HCT116 (cell line): ENCODE results near the gene HACD4. TPM values are rescaled to one million over a fixed set of nuclear protein-coding genes. Genes with fewer than 3 reads are reported as not detected.

Source experiments
- ATAC-seq: fragments of 200-7000 bp; cut with Tn5 transposase; 2 replicates; pipeline ENCODE4 v1.9.1; 2020; ENCODE audit warnings: mild to moderate bottlenecking, moderate library complexity
- BruUV-seq: library from RNA; stranded (reverse); fragments of 400-500 nt; replicated peaks from 2 replicates; lab custom pipeline; 2021; lab: Mats Ljungman, UMichigan
- CTCF ChIA-PET: fragments of 300-600 bp; sonication (Branson Sonifier 250); formaldehyde crosslinking; loops from one replicate; lab custom pipeline; 2021; ENCODE audit warnings: antibody characterized with exemption; lab: Charles Lee
- POLR2A ChIA-PET: fragments of 300-600, 350-600 bp; sonication (Branson Sonifier 250); formaldehyde crosslinking; loops from one replicate; lab custom pipeline; 2021; ENCODE audit warnings: antibody characterized with exemption; lab: Charles Lee
- RAD21 ChIA-PET, 2 experiments: fragments of 300-600 bp; sonication (Branson Sonifier 250); formaldehyde crosslinking; loops; one replicate each; lab custom pipeline; 2023; ENCODE audit warnings: low total read pairs in 2 of 2; ENCODE audit not compliant: uncharacterized antibody in 2 of 2, unreplicated experiment in 2 of 2, low non-redundant PET in 1 of 2; lab: Charles Lee
- DNase-seq: peaks from one replicate; pipeline ENCODE4 v3.0.0-alpha.2; 2010; ENCODE audit warnings: low read depth, low spot score
- H2AFZ ChIP-seq: fragments of 200-600 bp; shearing (Covaris generic), sonication (generic); 2 replicates; pipeline ENCODE4 v1.6.1; 2017; ENCODE audit warnings: low read depth, mixed run types, mixed read lengths, antibody characterized with exemption, low read length; ENCODE audit not compliant: poor library complexity, severe bottlenecking
- H3K27ac ChIP-seq: 2 replicates; pipeline ENCODE4 v1.5.1; 2012; ENCODE audit warnings: low read depth, low read length
- H3K27me3 ChIP-seq: fragments of 200-600 bp; sonication (generic); 2 replicates; pipeline ENCODE4 v1.6.1; 2016; ENCODE audit warnings: mixed run types, low read length, mixed read lengths; ENCODE audit not compliant: insufficient read depth
- H3K36me3 ChIP-seq, 2 experiments: fragments of 200-500 bp in 1 of 2; fragments of 200-600 bp in 1 of 2; sonication (Bioruptor generic) in 1 of 2; sonication (generic) in 1 of 2; 2 replicates each; pipeline versions ENCODE4 v1.5.1 to v1.6.1; 2014 to 2016; ENCODE audit warnings: low read length in 2 of 2, inconsistent platforms in 1 of 2, mixed read lengths in 1 of 2, mixed run types in 1 of 2; ENCODE audit not compliant: insufficient read depth in 2 of 2, control insufficient read depth in 1 of 2
- H3K4me1 ChIP-seq, 2 experiments: fragments of 200-600 bp in 1 of 2; sonication (generic) in 1 of 2; 2 replicates each; pipeline versions ENCODE4 v1.5.1 to v1.6.1; 2012 to 2017; ENCODE audit warnings: low read length in 2 of 2, inconsistent platforms in 1 of 2, mild to moderate bottlenecking in 1 of 2, mixed read lengths in 1 of 2, mixed run types in 1 of 2, moderate library complexity in 1 of 2; ENCODE audit not compliant: insufficient read depth in 2 of 2, control insufficient read depth in 1 of 2
- H3K4me2 ChIP-seq: fragments of 200-600 bp; sonication (generic); 2 replicates; pipeline ENCODE4 v1.6.1; 2017; ENCODE audit warnings: mixed run types, low read length, mixed read lengths
- H3K4me3 ChIP-seq, 2 experiments: fragments of 200-600 bp in 1 of 2; sonication (generic) in 1 of 2; replicated peaks in 1 of 2; 2 replicates each; pipeline ENCODE4 v1.5.1; 2011 to 2016; ENCODE audit warnings: low read length in 2 of 2, control low read depth in 1 of 2, low read depth in 1 of 2, mild to moderate bottlenecking in 1 of 2, mixed read lengths in 1 of 2, mixed run types in 1 of 2
- H3K79me2 ChIP-seq: fragments of 200-600 bp; sonication (generic); 2 replicates; pipeline ENCODE4 v1.6.1; 2017; ENCODE audit warnings: mild to moderate bottlenecking, mixed run types, low read length, moderate library complexity, mixed read lengths; ENCODE audit not compliant: insufficient read depth
- H3K9ac ChIP-seq: fragments of 200-600 bp; sonication (generic); 2 replicates; pipeline ENCODE4 v1.6.1; 2016; ENCODE audit warnings: low read length, mixed read lengths
- H3K9me2 ChIP-seq: fragments of 200-600 bp; sonication (generic), shearing (Covaris generic); 2 replicates; pipeline ENCODE4 v1.6.1; 2017; ENCODE audit warnings: mixed run types, mild to moderate bottlenecking, moderate library complexity; ENCODE audit not compliant: insufficient read depth
- H3K9me3 ChIP-seq, 2 experiments: fragments of 200-500 bp in 1 of 2; fragments of 200-600 bp in 1 of 2; sonication (Bioruptor generic) in 1 of 2; sonication (generic) in 1 of 2; 2 replicates each; pipeline ENCODE4 v1.6.1; 2014 to 2017; ENCODE audit warnings: low read length in 2 of 2, mixed read lengths in 2 of 2, inconsistent platforms in 1 of 2, low read depth in 1 of 2, mild to moderate bottlenecking in 1 of 2, mixed run types in 1 of 2, moderate library complexity in 1 of 2; ENCODE audit not compliant: control insufficient read depth in 1 of 2, insufficient read depth in 1 of 2
- H4K20me1 ChIP-seq: fragments of 200-600 bp; sonication (generic), shearing (Covaris generic); 2 replicates; pipeline ENCODE4 v1.6.1; 2017; ENCODE audit warnings: mixed run types, mild to moderate bottlenecking, moderate library complexity; ENCODE audit not compliant: insufficient read depth
- ATF3 ChIP-seq: IDR thresholded peaks from 2 replicates; pipeline ENCODE4 v1.6.1; 2012
- CBX3 ChIP-seq: IDR thresholded peaks from 2 replicates; pipeline ENCODE4 v1.6.1; 2012; ENCODE audit warnings: low read depth
- CEBPB ChIP-seq: IDR thresholded peaks from 2 replicates; pipeline ENCODE4 v1.6.1; 2012; ENCODE audit warnings: low read depth
- EGR1 ChIP-seq: IDR thresholded peaks from 2 replicates; pipeline ENCODE4 v1.6.1; 2012; ENCODE audit warnings: low read depth
- EZH2 ChIP-seq: fragments of 200-600 bp; sonication (generic); IDR thresholded peaks from 2 replicates; pipeline ENCODE4 v1.6.1; 2017; ENCODE audit warnings: antibody characterized with exemption, mixed run types
- EZH2phosphoT487 ChIP-seq: fragments of 200-600 bp; IDR thresholded peaks from 2 replicates; pipeline ENCODE4 v1.6.1; 2018; ENCODE audit warnings: antibody characterized with exemption, borderline replicate concordance
- POLR2A ChIP-seq: IDR thresholded peaks from 2 replicates; pipeline ENCODE4 v1.7.0; 2011; ENCODE audit warnings: borderline replicate concordance; ENCODE audit not compliant: insufficient read depth, insufficient read length; ENCODE audit errors: extremely low read depth
- SP1 ChIP-seq: IDR thresholded peaks from 2 replicates; pipeline ENCODE4 v1.6.1; 2012; ENCODE audit warnings: low read depth
- SRF ChIP-seq: IDR thresholded peaks from 2 replicates; pipeline ENCODE4 v1.6.1; 2012; ENCODE audit warnings: low read depth
- ZNF274 ChIP-seq: fragments of 200-500 bp; sonication (Bioruptor generic); IDR thresholded peaks from 2 replicates; pipeline ENCODE4 v1.6.1; 2014; ENCODE audit warnings: mild to moderate bottlenecking, low read depth, low read length, inconsistent platforms
- intact Hi-C: fragments of 100-400 bp; cut with micrococcal nuclease; formaldehyde crosslinking; loops from 2 replicates; pipeline ENCODE4 v1.10.0; 2022
- total RNA-seq: library from RNA; stranded (reverse); gene quantifications from one replicate; pipeline ENCODE4 v1.2.1, GENCODE V29; 2021; ENCODE audit not compliant: unreplicated experiment
- TF ChIP-seq, protein P1 (sequence below), 3 experiments: fragments of 200-600 bp in 1 of 3; sonication (generic) in 1 of 3; IDR thresholded peaks in 2 of 3; conservative IDR thresholded peaks in 1 of 3; 2 replicates each; pipeline ENCODE4 v1.5.1; 2012 to 2017; ENCODE audit warnings: low read depth in 2 of 3, low read length in 2 of 3, antibody characterized with exemption in 1 of 3, borderline replicate concordance in 1 of 3, control low read depth in 1 of 3, mild to moderate bottlenecking in 1 of 3, mixed read lengths in 1 of 3, mixed run types in 1 of 3, moderate library complexity in 1 of 3; ENCODE audit not compliant: insufficient read depth in 1 of 3
- TF ChIP-seq, protein P2 (sequence below): IDR thresholded peaks from 2 replicates; pipeline ENCODE4 v1.6.1; 2012

Gene HACD4
- total RNA-seq, 1 experiment from 2014 or later = not detected

DNA sequence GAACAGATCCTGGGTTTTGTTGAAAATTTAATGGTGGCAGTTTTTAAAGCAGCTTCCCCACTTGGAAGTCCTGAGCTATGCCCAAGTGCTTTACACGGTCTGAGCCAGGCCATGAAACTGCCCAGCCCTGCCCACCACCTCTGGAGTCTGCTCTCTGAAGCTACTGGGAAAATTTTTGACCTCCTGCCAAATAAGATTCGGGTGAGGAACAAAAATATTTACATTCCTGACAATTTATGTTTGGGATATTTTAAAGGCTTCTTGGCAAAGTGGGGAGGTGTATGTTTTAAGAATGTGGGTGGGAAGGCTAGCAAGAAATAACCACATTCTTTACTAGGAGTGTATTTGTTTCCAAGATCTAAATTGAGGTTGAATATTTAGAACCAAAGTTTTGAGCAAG is 50.0 kb downstream of the HACD4 start (continued):
- TF ChIP-seq, protein P1, sequence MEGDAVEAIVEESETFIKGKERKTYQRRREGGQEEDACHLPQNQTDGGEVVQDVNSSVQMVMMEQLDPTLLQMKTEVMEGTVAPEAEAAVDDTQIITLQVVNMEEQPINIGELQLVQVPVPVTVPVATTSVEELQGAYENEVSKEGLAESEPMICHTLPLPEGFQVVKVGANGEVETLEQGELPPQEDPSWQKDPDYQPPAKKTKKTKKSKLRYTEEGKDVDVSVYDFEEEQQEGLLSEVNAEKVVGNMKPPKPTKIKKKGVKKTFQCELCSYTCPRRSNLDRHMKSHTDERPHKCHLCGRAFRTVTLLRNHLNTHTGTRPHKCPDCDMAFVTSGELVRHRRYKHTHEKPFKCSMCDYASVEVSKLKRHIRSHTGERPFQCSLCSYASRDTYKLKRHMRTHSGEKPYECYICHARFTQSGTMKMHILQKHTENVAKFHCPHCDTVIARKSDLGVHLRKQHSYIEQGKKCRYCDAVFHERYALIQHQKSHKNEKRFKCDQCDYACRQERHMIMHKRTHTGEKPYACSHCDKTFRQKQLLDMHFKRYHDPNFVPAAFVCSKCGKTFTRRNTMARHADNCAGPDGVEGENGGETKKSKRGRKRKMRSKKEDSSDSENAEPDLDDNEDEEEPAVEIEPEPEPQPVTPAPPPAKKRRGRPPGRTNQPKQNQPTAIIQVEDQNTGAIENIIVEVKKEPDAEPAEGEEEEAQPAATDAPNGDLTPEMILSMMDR (IDR thresholded peaks at IDR 0.05 in 2 of 3, conservative IDR thresholded peaks at IDR 0.05 in 1 of 3; ENCODE audit: borderline replicate concordance in 1 of 3, insufficient read depth in 1 of 3, low read depth in 2 of 3, low read length in 2 of 3) = no peak
- no peak for TF ChIP-seq SP1
- no peak for TF ChIP-seq POLR2A

DNA sequence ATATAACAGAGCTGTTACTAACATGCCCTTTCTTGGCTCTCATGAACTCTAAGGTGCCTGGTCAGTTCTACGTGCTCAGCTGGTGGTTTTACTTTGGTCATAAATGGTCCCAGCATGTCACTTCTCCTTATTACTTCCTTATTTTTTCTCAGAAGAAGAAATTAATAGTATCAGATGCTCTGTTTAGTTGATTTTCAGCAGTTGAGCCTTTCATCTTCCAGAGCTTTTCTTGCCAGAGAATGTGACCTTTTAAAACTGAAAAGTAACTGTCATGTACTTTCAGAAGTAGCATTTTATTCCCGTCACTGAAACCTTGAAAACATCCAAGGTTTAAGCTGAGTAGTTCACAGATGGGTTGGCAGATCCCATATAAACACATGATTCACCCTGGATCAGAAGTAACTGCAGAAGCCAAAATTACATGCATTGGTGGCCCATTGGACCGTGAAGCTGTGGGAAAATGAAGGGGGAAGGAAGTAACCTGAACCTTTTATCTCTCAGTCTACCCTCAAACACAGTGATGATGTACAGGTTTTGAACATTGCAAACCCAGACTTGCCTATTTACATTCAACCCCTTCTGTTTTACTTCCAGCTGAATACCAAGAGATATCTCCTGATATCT is 50.5 kb downstream of the HACD4 start:
- BruUV-seq = no TSS peak
- no peak overlapping the region for H3K27ac ChIP-seq
- ATAC-seq (no peak), DNase-seq (no peak)
- no peaks in the 10 kb centered on the region for H4K20me1 ChIP-seq
- no peak overlapping the region for H2AFZ ChIP-seq
- no peaks in the 10 kb centered on the region for H3K79me2 ChIP-seq
- H3K4me3 ChIP-seq = no peak overlapping the region
- intact Hi-C loops = no loop called here
- ChIA-PET POLR2A (no interaction called here), CTCF (no interaction called here), RAD21 (no interaction called here)
- H3K9ac ChIP-seq = no peak overlapping the region
- H3K4me2 ChIP-seq = no peak overlapping the region
- H3K9me2 ChIP-seq = no peaks in the 10 kb centered on the region
- H3K4me1 ChIP-seq = no peaks in the 10 kb centered on the region
- H3K27me3 ChIP-seq = no peaks in the 10 kb centered on the region
- no peaks in the 10 kb centered on the region for H3K36me3 ChIP-seq
- TF ChIP-seq EZH2 (no peak), SRF (no peak), EGR1 (no peak), CBX3 (no peak), ATF3 (no peak), ZNF274 (no peak), CEBPB (no peak), EZH2phosphoT487 (no peak)
- TF ChIP-seq, protein P2, sequence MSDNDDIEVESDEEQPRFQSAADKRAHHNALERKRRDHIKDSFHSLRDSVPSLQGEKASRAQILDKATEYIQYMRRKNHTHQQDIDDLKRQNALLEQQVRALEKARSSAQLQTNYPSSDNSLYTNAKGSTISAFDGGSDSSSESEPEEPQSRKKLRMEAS = no peak
- no peaks in the 10 kb centered on the region for H3K9me3 ChIP-seq
